Measurements from ENCODE around the gene ACTA1. TPM values are rescaled to one million over a fixed set of nuclear protein-coding genes. Genes with fewer than 3 reads are reported as not detected.

Gene ACTA1
- total RNA-seq (2022; extraction: Qiagen RNA extraction), result 0.07 to 0.31 TPM (median 0.16 TPM) in 4 of 5 replicates, not detected in the other

DNA sequence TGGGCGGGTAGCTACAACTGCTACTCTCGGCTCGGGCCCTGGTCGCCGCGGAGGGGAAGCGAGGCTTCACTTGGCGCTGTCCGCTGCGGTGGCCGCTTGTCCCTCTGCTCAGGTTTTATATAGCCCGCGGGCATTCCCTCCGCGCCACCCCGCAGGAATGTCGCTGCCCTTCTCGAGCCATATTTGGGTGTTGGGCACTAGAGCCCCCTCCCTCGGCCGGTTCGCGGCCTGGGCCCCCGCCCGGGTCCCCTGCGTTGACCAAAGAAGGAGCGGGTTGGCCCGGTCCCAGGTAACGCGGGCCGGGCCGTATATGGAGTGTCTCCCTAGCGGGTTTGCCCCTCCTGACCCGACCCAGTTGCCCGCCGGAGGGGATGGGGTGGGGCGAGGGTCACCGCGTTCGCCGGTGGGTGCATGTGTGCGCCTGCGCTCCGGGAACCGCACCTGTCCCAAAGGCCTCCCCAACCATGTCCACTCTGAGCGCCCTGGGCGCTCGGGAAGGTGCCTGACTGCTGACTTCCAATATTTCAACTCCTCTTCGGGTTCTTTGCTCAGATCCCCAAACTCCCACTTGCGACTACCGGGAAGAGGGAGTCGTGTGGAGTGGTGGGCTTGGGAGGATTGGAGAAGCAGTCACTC, at the start of gene ACTA1:
Gene ACTA1, minus strand, starts transcription at position 90 of the 636 bp plus-strand sequence. CDS start 979 bp downstream, outside the sequence.

Other genes with a start within 250 kb of the ACTA1 start
- gene RAB4A, start 163.0 kb downstream of the ACTA1 start, total RNA-seq (2022; extraction: Qiagen RNA extraction), result 42.5 to 46.8 TPM (median 44.4 TPM) in 5 replicates
- gene CCSAP, start 91.0 kb downstream of the ACTA1 start, total RNA-seq (2022; extraction: Qiagen RNA extraction), result 4.8 to 6.3 TPM (median 5.9 TPM) in 5 replicates
- 18.6 to 24.5 TPM (median 22.3 TPM) in 5 replicates for gene NUP133, start 74.2 kb upstream of the ACTA1 start, total RNA-seq (2022; extraction: Qiagen RNA extraction)
- 14.3 to 20.5 TPM (median 19.3 TPM) in 5 replicates for gene ABCB10, start 124.6 kb upstream of the ACTA1 start, total RNA-seq (2022; extraction: Qiagen RNA extraction)
- 20.4 to 22.3 TPM (median 20.7 TPM) in 5 replicates for gene TAF5L, start 192.0 kb upstream of the ACTA1 start, total RNA-seq (2022; extraction: Qiagen RNA extraction)
- gene URB2, start 192.2 kb upstream of the ACTA1 start, total RNA-seq (2022; extraction: Qiagen RNA extraction), result 13.4 to 15.4 TPM (median 15.1 TPM) in 5 replicates

All from A549 treated with CORT108297 at 1 μM for 4 hours (cell line).